HG03520 (cell line): ENCODE results near the gene NAT14.
A peak's percentile ranks its signal among the peaks of the same experiment; 100 is the strongest.

Experiments used
- ATAC-seq: cut with Tn5 transposase; IDR thresholded peaks from one replicate; pipeline ENCODE4 v1.9.1; 2021; ENCODE audit warnings: mild to moderate bottlenecking, moderate library complexity; ENCODE audit not compliant: unreplicated experiment

The NAT14 gene

GRCh38 chr19:55498246-55498840, 13.4 kb downstream of the NAT14 start:
- no peak for ATAC-seq

- ATAC-seq: no peak
These were observed 15.5 kb downstream of the NAT14 start for GRCh38 chr19:55500368-55500952.

GRCh38 chr19:55502197-55502952, 17.4 kb downstream of the NAT14 start:
- ATAC-seq: no peak

GRCh38 chr19:55503157-55503501, 18.1 kb downstream of the NAT14 start:
- ATAC-seq: no peak

GRCh38 chr19:55503502-55504251, 18.7 kb downstream of the NAT14 start:
- ATAC-seq: peak; percentile 92

- ATAC-seq: no peak
These were observed 19.2 kb downstream of the NAT14 start for GRCh38 chr19:55504252-55504603.

GRCh38 chr19:55504981-55505380, 20.0 kb downstream of the NAT14 start:
- ATAC-seq: no peak

- ATAC-seq: no peak
These were observed 23.1 kb downstream of the NAT14 start for GRCh38 chr19:55508120-55508519.

GRCh38 chr19:55516878-55517620, 32.1 kb downstream of the NAT14 start:
- peak; percentile 95 for ATAC-seq

GRCh38 chr19:55519451-55520311, 34.7 kb downstream of the NAT14 start:
- no peak for ATAC-seq

- no peak for ATAC-seq
These were observed 35.8 kb downstream of the NAT14 start for GRCh38 chr19:55520691-55521292.

GRCh38 chr19:55525289-55526101, 40.5 kb downstream of the NAT14 start:
- no peak for ATAC-seq

- no peak for ATAC-seq
These were observed 41.5 kb downstream of the NAT14 start for GRCh38 chr19:55526216-55527196.

GRCh38 chr19:55527197-55528029, 42.4 kb downstream of the NAT14 start:
- ATAC-seq: no peak

GRCh38 chr19:55528030-55528803, 43.2 kb downstream of the NAT14 start:
- ATAC-seq: no peak

GRCh38 chr19:55529636-55530234, 44.7 kb downstream of the NAT14 start:
- no peak for ATAC-seq
